NAMALWA (cell line): ENCODE data around the gene SLC49A3.
A peak's percentile ranks its signal among the peaks of the same experiment; 100 is the strongest.
"Not testable (repeated sequence)": the region's sequence is repeated elsewhere in the genome, so short reads cannot be mapped to it uniquely, and the experiment has no call there.

ENCODE experiments used
- DNase-seq: peaks from one replicate; pipeline ENCODE4 v3.0.0-alpha.2; 2015; ENCODE audit warnings: low spot score

Gene SLC49A3

DNA sequence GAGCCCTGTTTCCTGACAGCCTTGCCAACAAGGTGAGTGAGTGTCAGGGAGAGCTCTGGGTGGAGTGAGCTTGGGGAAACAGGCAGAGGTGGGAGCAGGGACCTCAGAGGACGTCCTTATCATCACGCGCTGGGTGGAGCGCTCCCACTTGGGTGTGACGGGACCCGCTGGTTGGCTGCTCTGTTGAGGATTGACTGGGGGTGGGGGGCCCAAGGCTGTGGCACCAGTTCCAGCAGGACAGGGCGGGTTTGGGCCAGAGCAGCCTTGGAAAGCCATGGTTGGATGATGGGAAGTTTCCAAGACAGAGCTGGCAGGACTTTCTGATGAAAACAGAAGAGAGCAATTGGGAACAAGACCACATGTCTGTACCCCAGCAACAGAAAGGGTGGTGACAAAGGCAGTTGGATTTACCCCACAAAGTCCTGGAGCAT, 13.7 kb upstream of the SLC49A3 start:
- no peak for DNase-seq

DNA sequence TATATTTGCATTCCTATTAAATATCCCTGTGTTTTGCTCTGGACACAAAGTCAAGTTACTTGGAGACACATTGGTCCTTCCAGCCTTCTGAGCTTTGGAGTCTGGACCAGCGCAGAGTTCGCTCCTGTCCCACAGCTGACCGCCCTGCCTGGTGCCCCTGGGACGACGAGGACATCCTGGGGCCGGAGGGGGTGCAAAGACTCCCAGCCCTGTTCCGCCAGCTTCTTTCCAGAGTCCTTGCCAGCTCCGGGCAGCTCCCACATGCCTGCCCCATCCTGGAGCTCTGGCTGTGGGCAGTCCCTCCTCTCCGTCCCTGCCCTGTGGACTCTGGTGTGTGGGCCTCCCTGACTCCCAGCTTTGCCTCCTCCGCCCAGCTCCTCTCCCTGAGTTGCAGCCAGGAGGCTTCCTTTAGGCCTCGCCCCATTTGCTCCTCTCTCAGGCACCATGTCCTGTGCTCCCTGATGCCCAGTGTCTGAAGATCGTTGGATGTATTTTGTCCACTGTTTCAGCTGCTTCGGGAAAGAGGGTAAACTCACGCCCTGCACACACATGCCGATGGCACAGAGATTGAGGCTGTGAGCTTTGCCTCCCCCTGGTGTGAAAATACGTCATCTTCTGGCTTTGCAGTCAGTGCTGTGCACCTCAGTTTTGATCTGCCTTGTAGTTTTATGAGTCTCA, 11.8 kb upstream of the SLC49A3 start:
- DNase-seq: no peak

- no peak for DNase-seq
Observed at GRCh38 chr4:699816-700580, 11.0 kb upstream of the SLC49A3 start.

GRCh38 chr4:694341-694940, 5.5 kb upstream of the SLC49A3 start:
- not testable (repeated sequence) for DNase-seq

- no peak for DNase-seq
Observed at GRCh38 chr4:692771-693554, 4.0 kb upstream of the SLC49A3 start.

DNA sequence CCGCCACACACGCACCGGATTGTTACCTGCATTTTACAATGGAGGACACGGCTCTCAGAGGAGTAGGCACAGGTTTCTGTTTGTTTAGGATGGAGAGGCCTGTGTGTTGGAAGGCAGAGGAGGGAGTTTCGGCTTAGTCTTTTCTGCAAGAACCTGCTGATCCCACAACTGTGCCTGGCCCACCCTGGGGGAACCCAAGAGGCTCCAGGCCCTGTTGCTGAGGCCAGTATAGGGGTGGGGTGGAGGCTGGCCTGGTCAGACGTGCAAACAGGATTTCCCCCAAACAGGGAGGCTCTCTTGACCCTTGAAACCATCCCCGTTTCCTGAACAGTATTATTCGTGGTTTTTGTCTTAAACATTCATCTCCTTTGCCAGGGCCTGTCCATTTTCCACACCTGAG, 772 bp upstream of the SLC49A3 start:
- DNase-seq: no peak

DNA sequence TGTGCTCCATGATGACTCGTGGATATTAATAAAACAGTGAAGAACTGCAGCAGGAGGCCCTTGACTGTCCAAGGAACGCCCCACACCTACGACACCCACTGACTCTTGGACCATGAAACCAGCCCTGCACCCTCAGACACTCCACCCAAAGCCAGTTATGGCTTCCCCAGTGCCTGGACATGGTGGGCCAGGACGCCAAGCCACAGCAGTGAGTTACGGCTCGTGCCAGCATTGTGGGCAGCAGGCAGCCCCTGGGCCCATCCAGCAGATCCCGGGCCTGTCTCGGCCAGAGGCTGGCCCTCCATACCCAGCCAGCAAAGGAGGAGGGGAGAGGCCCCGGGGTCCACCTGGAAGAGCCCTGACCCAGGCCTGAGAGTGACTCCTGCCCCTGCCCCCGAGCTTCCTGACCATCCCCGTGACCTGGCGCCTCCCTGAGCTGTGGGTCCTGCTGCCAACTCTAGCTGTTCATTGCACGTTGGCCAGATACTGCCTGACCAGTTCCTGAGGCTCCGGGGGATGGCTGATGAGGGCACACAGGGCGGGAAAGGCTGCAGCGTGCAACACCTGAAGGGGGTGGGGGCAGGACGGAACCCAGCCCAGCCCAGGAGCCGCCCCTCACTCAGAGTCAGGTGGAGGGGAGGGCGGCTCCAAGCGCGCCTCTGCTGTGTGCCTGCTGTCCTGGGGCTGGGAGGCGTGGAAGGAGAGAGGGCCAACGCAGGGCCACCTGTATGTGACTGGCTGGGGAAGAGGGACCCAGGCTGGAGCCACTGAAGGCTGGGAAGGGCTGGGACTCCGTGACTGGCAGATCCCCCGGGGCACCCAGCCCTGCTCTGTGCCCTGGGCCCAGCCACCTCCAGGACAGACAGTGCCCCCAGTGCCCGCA, 739 bp downstream of the SLC49A3 start:
- no peak for DNase-seq

DNA sequence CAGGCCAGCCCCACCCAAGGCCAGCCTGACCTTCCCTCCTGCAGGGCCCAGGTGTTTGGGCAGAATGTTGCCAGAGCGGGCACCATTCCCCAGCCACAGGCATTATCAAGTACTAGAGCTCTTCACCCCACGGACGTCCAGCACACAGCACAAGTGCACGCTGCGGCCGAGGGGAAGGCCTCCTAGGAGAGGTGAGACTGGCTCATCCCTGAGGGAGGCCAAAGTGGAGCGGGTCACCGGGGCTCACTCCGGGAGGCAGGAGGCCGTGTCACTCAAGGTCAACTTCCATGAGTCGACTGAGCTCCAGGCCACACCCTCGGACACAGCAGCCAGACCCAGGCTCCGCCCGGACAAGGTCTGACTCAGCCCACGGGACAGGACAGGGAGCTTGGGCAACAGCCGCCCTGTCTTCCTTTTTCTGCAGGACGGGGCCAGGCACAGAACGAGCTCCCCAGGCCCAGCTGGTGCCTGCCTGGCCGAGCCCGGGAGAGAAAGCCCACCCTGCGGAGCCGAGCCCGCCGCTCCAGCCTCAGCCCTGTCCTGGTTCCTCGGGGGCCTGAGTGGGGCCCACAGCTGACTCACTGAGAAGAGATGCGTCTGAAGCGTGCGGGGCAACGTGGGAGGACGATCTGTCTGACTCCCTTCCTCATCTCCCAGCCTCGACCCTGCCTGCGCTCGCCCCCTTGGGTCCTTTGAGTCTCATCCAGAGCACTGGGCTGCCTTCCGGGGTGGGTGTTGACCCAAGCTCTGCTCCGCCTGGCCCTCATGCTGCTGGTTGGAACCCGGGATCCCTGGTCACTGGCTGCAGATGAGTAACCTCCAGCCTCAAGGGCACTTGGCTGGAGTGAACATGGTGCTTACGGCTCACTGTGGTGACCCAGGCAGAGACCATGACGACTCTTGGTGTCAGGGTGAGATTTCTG, 1.6 kb downstream of the SLC49A3 start:
- DNase-seq: no peak

DNA sequence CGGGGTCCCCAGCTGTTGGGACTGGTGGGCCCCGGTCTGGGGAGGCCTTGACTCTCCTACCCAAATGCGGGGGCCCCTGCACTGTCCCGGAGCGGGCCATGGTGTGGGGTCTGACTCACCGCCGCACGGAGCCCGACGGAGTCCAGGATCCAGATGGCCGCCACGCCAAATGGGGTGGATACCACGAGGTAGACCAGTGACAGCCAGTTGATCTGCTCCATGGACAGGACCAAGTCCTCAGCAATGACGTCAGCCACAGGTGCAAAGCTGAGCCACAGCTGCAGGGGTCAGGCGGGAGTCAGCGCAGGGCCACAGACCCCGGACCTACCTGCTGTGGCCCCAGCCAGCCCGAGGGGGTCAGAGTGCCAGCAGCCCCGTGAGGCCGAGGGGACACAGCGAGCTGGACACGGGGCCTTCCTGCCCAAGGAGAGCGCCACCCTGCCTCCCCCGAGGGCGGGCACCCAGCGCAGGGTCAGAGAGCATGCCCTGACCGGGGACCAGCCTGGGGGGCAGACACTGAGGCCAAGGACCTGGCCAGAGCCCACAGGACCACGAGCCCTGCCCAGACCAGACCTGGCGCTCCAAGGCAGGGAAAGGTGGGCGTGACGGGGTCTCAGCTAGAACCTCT, 2.4 kb downstream of the SLC49A3 start:
- DNase-seq: no peak

GRCh38 chr4:685679-686412, 3.1 kb downstream of the SLC49A3 start:
- DNase-seq: no peak

- DNase-seq: peak; percentile 41
Observed at GRCh38 chr4:684623-685327, 4.2 kb downstream of the SLC49A3 start.

GRCh38 chr4:683982-684622, 4.8 kb downstream of the SLC49A3 start:
- DNase-seq: peak; percentile 38

DNA sequence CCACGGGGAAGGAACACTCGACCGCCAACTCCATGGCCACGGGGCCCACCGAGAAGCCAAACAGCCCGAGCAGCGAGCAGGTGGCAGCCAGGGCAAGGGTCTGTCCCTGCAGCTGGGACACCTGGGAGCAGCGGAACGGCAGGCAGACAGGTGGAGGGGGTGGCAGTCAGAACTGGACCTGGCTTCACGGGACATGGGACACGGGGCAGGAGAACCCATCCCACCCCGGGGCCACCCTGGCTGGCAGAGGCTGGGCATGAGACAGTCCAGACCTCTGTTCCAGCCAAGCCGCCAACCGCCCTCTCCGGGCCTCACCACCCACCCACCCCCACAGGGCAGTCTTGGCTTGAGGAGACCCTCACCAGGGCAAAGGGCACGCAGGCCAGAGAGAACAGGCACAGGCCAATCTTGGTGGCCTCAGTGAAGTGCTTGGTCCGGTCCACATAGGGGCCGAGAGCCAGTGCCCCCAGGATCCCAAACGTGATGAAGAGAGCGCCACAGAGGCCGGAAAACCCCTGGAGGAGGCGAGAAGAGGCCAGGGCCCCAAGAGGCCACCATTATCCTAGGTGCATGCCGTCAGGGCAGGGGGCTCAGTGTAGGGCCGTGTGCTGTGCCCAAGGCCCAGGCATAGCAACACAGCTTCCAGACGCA, 5.6 kb downstream of the SLC49A3 start:
- DNase-seq: no peak

GRCh38 chr4:682490-683172, 6.3 kb downstream of the SLC49A3 start:
- no peak for DNase-seq

DNA sequence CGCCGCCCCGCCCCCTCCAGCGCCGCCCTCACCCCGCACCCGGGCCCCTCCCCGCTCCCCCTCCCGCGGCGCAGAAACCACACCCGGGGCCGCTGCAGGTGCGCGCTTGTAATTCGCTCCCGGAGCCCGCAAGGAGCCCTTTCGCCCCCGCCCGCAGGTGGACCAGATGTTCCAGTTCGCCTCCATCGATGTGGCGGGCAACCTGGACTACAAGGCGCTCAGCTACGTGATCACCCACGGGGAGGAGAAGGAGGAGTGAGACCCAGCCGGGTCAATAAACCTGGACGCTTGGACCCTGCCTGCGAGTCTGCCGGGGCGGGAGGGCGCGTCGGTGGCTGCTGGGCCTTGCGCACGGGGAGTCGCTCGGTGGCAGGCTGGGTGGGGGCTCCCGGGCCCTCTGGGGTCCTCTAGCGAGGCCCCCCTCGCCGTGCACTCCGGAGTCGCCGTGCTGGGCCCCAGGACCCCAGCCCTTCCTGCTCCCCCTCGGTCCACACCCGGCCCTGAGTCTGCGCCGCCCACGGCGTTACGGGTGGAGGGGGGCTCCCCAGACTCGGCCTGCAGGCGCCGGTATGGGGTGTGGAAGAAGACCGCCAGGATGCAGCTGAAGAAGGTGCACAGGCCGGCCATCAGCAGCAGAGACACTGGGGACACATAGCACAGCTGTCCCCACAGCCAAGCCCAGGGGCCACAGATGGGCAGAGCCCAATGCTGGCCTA, 7.1 kb downstream of the SLC49A3 start:
- peak; percentile 52 for DNase-seq
